HG03442 (cell line): Measurements from ENCODE around the gene DLGAP4.
"Not testable (repeated sequence)": the region's sequence is repeated elsewhere in the genome, so short reads cannot be mapped to it uniquely, and the experiment has no call there.

ENCODE experiments used
- ATAC-seq: cut with Tn5 transposase; IDR thresholded peaks from one replicate; pipeline ENCODE4 v1.9.1; 2021; ENCODE audit warnings: mild to moderate bottlenecking, moderate library complexity; ENCODE audit not compliant: unreplicated experiment

Gene DLGAP4

GRCh38 chr20:36487069-36487468 lies 180.9 kb downstream of the DLGAP4 start:
- no peak for ATAC-seq

DNA sequence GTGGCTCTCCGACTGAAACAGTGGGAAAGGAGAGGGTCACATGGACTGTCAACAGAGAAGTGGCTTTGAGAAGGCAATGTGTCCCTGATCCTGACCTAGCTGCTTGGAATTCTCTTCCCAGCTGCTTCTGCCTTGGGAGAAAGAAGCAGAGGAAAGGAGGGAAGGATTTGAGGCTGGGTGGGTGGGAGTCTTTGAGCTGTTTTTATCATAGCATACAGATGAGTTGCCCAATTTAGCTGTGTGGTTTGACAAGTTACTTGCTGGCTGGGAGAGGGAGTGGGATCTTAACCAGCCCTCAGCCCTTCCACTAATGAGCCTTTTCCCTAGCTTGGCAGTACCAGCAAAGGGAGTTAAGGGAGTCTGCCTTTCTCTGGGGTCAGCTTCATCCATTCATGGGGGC lies 184.1 kb downstream of the DLGAP4 start:
- no peak for ATAC-seq

- peak; percentile 38 for ATAC-seq
Observed at GRCh38 chr20:36491901-36492617, 185.9 kb downstream of the DLGAP4 start.

DNA sequence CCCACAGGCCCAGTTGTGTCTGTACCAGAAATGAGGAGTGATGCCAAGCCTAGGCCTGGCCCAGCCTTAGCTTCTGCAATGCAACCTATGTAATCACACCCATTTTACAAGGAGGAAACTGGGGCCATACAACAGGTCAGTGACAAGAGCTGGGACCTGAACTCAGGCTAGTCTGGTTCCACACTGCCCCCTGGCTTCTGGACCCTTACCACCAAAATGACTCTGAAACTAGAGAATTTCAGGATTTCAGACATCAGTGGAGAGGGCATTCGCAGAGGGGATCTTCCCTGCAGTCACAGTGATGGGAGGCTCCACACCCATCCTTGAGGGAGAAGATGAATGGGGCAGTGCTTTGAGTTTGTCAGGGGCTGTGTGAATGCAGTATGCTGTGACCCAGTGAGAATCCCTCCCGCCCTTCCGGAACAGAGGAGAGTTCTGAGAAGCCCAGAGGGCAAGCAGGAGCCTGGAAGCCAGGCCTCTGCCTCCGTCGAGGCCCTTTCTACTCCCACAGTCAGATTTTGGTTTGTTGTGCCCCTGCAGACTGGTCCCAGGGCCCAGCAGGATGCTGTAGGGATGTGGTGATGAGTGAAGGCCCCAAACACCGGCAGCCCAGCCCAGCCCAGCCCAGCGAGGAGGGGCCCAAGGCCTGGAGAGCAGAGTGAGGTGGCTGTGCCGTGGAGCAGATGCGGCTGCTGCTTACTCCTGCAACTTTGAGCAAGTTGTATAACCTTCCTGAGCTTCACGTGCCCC lies 187.1 kb downstream of the DLGAP4 start:
- no peak for ATAC-seq

GRCh38 chr20:36493801-36494114 lies 187.6 kb downstream of the DLGAP4 start:
- ATAC-seq = no peak

- ATAC-seq = no peak
Observed at GRCh38 chr20:36496707-36497669, 190.8 kb downstream of the DLGAP4 start.

GRCh38 chr20:36497856-36498255 lies 191.7 kb downstream of the DLGAP4 start:
- ATAC-seq = no peak

DNA sequence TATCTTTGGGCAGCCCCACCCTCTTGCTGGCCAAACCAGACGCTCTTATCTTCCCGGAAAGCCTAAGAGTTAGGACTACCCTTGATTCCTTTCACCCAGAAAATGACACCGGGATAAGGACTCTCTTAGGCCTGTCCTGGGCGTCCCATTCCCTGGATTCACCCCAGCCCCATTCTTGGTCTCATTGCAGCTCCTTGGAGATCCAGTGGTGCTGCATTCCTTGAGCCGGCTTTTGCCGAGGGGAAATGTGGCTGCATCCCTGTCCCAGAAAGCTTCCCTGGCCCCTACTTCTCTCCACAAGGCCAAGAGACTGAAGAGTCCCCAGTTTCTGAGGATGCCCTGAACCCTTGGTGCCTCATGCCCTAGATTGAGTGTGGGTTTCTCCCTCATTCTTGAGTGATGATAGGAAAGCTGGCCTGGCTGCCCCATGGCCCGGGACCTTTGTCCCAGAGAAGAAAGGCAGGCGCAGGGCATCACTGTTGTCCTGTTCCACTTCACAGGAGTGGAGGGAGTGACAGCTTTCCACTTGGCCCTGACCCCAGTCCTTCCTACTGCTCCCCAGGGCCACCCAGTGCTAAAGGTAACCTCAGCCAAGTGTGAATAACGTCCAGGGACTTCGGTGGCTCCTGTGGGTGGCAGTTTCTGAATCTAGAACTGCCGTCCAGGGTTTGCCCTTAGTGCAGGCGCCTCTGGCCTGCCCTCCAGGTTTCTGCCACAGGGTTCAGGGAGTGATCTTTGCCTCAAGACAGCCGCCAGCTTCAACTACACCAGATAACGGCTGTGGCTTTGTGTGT lies 192.4 kb downstream of the DLGAP4 start:
- ATAC-seq = no peak

GRCh38 chr20:36499211-36499610 lies 193.1 kb downstream of the DLGAP4 start:
- ATAC-seq = no peak

DNA sequence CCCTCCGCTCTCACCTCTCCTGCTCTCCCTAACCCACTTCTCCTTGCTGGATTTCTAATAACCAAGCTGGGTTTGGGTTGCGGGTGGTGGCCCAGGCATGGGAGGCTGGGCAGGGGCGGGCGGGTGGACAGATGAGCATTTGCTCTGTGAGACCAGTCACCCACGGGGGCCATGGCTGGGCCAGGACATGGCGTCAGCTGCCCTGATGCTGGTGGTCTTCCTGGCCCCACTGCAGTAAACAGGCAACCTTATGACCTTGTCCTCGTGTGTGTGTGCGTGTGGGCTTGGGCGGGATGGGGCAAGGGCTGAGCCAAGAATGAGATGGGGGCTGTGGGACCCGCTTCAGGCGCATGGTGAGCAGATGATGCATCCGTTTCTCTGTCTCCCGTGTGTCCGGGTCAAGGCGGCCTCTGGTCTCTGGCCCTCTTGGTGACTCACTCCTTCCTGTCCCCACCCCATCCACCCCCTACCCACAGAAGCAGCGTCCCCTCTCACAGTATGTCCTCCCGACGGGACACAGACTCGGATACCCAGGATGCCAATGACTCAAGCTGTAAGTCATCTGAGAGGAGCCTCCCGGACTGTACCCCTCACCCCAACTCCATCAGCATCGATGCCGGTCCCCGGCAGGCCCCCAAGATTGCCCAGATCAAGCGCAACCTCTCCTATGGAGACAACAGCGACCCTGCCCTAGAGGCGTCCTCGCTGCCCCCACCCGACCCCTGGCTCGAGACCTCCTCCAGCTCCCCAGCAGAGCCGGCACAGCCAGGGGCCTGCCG lies 193.8 kb downstream of the DLGAP4 start:
- no peak for ATAC-seq

DNA sequence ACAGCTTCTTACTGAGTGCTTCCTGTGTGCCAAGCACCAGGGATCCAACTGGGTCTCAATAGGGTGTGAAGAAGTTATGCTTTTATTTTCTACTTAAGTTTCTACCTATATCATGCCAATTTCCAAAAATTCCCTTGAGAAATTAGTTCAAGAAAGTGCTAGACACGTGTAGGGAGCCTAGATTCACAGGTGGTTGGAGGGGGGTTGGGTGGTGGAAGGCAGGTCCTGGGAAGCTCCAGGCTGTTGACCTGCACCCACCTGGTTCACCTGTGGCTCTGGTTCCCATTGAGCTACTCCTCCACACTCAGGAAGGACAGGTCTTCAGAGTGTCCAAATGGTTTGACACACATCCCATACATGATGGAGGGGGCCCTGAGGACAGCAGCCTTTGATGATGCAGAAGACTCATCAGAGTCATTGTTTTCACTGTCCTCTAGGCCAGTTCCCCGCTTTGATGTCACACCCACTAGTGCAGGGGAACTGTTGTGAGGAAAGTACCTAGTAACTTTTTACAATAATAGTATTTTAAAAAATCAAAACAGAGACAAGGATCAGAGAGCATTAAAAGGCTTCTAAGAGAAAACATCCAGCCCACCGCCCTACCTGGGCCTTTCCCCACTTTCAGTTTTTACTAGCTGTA lies 195.3 kb downstream of the DLGAP4 start:
- ATAC-seq = no peak

DNA sequence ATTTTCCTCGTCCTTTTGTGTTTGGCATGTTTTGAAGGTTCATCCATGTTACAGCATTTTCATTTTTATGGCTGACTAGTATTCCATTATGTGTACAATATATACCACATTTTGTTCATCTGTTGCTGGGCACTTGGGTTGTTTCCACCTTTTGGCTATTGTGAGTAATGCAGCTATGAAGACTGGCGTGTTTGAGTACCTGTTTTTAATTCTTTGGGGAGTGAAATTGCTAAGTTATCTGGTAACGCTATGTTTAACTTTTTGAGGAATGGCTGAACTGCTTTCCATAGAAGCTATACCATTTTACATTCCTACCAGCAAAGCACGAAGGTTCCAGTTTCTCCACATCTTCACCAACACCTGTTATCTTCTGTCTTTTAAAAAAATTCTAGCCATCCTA lies 198.2 kb downstream of the DLGAP4 start:
- ATAC-seq = no peak

DNA sequence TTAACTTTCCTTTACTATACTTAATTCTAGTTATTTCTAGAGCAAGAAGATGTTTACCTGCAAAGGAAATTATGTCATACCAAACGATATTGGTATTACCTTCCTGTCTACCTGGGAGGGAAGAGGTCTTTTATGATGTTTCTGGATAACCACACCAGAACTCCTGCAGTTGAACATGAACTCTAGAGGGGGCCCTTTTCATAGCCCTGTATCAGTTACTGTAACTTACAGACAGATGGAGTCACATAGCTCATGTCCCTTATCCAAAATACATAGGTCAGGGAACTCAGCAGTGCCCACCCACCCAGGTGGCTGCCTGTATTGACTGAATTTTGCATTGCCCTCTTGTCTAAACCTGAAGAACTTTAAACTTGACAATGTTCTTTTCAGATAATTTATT lies 200.1 kb downstream of the DLGAP4 start:
- ATAC-seq = no peak

GRCh38 chr20:36507746-36508145 lies 201.6 kb downstream of the DLGAP4 start:
- ATAC-seq = no peak

DNA sequence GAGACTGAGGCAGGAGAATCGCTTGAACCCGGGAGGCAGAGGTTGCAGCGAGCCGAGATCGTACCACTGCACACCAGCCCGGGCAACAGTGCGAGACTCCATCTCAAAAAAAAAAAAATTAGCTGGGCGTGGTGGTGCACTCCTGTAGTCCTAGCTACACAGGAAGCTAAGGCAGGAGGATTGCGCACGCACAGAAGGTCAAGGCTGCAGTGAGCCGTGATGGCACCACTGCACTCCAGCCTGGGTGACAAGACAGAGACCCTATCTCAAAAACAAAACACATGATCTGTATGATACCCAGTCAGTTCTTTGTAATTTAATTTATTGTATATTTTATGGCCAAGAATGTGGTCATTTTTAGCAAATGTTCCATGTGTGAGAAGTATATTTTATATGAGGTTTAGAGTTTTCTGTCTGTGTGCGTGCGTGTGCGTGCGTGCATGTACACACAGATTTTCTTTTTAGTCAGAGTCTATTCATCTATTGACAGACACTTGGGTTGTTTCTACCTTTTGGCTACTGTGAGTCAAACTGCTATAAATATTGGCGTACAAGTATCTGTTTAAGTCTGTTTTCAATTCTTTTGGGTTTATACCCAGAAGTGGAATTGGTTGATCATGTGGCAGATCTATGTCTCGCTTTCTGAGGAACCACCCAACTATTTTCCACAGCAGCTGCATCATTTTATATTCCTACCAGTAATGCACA lies 213.0 kb downstream of the DLGAP4 start:
- ATAC-seq = no peak

DNA sequence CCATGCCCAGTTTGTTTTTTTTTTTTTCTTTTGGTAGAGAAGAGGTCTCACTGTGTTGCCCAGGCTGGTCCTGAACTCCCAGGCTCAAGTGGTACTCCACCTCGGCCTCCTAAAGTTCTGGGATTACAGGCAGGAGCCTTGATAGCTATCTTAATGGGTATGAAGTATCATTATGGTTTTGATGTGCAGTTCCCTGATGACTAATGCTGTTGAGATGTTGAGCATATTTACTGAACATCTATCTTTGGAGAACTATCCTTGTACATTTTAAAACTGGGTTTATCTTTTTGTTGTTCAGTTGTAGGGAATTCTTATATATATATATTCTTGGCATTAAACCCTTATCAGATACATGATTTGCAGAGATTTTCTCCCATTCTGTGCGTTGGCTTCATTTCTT lies 213.8 kb downstream of the DLGAP4 start:
- no peak for ATAC-seq

GRCh38 chr20:36521526-36521925 lies 215.4 kb downstream of the DLGAP4 start:
- no peak for ATAC-seq

DNA sequence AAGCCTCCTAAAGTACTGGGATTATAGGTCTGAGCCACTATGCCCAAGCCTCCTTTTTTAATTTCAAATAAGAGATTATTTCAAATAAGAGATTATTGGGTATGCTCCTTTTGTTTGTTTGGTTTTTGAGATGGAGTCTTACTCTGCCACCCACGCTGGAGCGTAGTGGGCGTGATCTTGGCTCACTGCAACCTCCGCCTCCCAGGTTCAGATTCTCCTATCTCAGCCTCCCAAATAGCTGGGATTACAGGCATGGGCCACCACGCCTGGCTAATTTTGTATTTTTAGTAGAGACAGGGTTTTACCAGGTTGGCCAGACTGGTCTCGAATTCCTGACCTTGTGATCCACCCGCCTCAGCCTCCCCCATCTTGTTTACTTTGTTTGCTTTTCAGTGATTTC lies 216.3 kb downstream of the DLGAP4 start:
- ATAC-seq = not testable (repeated sequence)

GRCh38 chr20:36523341-36523740 lies 217.2 kb downstream of the DLGAP4 start:
- no peak for ATAC-seq
